NCI-H524 treated with DMSO at 0.1 percent for 48 hours (cell line): ENCODE data around the gene QRICH1.
A peak's percentile ranks its signal among the peaks of the same experiment; 100 is the strongest.
"Not testable (repeated sequence)": the region's sequence is repeated elsewhere in the genome, so short reads cannot be mapped to it uniquely, and the experiment has no call there.

Source experiments
- DNase-seq: peaks from one replicate; lab custom pipeline; 2025; lab: John Stamatoyannopoulos, UW

The QRICH1 gene

DNA sequence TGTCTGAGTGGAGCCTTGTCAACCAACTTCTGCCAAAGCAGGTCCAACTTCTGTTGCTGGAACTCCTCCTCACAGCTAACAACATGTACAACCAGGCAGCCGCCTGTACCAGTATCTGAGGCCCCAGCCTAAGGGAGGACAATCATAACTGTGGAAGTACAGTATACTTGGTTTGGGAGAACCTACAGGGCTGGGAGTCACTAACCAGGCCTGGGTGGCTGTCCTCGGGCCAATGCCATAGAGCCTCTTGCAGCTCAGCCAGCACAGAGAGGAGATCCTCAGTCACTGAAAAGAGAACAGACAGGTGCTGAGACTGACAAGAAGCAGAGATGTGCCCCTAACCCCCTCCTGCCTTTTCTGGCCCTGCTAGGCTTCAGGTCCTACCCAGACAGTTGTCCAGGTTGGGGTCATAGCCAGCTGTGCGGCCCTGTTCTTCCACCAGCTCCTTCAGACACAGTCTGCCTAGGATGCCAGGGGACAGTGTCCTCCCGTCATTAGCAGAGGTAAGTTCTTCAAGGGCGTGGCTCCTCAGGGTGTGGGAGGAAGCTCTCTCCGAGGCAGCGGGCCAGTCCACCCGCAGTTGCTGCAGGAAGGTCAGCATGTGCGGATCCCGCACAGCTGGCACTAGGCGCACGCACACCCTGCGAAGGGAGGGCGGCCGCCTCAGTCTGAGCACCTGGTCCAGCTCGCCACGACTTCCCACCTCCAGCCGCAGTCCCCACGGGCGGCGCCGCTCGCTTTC is 76.5 kb downstream of the QRICH1 start:
- DNase-seq = no peak

DNA sequence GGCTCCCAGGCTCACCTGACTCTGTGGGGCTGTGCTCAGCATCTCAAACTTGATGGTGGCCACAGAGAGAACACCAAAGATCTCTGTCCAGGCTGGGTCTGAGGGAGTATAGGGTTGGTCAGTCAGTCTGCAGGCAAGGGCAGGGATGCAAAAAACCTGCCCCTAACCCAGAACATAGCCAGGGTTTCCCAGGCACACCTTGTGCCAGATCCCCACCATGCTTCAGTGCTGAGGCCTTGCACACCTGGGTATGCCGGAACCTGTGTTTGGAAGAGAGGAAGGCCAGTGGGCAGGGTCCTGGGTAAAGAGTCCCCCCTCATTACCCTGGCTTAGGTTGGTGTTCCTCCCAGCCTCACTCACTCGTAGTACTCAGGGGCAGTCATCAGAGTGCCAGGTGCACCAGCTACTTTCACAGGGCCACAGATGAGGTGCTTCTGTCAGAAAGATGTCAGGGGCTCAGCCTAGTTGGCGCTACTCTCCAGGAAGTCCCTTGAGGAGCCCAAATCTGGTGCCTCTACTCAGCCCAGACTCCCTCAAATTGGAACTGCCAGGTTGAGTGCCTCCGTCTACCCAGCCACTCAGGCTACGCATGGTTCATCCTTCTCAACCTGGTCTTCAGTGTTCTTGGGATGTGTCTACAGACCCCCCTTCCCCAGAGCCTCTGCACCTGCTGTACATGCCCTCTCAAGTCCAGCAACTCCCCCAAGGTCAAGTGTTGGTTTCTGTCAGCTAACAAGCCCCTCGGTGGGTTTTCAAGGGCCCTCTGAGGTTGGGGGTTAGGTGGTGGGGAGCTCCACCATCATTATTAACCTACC is 77.2 kb downstream of the QRICH1 start:
- no peak for DNase-seq

DNA sequence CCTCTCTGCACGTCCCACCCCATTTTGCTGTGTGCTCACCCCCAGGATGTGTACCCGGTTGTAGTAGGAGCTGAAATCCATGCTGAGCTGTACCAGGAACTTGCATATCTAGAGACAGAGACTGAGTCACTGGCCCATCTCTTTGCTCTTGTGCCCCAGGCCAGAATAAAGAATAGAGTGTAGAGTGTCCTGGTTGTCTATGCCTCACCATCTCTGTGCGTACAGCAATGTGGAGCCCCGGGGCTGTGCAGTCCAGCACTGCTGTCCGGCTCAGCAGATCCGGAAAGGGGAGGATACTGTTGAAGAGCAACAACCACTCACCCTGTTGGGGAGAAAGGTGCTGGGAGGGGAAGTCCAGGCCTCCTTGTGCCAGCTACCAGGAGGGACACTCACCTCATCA is 78.1 kb downstream of the QRICH1 start:
- DNase-seq = no peak

DNA sequence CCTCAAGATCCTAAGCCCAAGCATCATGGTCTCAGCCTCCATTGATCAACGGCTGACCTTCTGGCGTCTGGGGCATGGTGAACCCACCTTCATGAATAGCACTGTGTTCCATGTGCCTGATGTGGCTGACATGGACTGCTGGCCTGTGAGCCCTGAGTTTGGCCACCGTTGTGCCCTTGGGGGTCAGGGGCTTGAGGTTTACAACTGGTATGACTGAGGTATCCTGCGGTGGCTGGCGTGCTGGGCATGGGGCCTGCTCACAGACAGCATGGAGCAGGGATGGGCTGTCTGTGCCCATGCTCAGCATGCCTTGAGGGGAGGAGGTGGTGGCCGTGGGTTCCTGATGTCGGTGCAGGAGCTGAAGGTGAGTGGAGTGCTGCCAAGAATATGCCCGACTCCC is 78.8 kb downstream of the QRICH1 start:
- no peak for DNase-seq

DNA sequence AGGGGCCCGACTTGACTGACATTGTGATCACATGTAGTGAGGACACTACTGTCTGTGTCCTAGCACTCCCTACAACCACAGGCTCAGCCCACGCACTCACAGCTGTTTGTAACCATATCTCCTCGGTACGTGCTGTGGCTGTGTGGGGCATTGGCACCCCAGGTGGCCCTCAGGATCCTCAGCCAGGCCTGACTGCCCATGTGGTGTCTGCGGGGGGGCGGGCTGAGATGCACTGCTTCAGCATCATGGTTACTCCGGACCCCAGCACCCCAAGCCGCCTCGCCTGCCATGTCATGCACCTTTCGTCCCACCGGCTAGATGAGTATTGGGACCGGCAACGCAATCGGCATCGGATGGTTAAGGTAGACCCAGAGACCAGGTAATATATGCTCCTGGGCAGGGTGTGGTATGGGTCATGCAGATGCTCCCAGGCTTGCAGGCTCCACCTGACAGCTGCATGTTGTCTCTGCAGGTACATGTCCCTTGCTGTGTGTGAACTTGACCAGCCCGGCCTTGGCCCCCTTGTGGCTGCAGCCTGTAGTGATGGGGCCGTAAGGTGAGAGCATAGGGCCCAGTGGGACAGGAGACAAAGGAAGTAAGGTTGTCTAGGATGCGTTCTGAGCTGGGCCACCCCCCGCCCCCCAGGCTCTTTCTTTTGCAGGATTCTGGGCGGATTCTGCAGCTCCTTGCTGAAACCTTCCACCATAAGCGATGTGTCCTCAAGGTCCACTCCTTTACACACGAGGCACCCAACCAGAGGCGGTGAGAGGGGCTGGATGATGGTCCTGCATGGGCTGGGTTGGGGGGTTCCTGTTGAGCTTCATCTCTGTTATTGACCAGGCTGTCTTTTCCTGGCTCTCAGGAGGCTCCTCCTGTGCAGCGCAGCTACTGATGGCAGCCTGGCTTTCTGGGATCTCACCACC is 79.9 kb downstream of the QRICH1 start:
- DNase-seq = no peak

DNA sequence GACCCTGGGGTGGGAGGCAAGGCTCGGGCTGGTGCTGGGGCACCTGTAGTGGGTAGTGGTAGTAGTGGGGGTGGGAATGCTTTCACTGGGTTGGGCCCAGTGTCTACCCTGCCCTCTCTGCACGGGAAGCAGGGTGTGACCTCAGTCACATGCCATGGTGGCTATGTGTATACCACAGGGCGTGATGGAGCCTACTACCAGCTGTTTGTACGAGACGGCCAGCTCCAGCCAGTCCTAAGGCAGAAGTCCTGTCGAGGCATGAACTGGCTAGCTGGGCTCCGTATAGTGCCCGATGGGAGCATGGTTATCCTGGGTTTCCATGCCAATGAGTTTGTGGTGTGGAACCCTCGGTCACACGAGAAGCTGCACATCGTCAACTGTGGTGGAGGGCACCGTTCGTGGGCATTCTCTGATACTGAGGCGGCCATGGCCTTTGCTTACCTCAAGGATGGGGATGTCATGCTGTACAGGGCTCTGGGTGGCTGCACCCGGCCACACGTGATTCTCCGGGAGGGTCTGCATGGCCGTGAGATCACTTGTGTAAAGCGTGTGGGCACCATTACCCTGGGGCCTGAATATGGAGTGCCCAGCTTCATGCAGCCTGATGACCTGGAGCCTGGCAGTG is 80.6 kb downstream of the QRICH1 start:
- DNase-seq = no peak

DNA sequence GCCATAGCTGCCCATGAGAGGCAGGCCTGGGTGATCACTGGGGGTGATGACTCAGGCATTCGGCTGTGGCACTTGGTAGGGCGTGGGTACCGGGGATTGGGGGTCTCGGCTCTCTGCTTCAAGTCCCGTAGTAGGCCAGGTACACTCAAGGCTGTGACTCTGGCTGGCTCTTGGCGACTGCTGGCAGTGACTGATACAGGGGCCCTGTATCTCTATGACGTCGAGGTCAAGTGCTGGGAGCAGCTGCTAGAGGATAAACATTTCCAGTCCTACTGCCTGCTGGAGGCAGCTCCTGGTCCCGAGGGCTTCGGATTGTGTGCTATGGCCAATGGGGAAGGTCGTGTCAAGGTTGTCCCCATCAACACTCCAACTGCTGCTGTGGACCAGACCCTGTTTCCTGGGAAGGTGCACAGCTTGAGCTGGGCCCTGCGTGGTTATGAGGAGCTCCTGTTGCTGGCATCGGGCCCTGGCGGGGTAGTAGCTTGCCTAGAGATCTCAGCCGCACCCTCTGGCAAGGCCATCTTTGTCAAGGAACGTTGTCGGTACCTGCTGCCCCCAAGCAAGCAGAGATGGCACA is 81.3 kb downstream of the QRICH1 start:
- DNase-seq = no peak

DNA sequence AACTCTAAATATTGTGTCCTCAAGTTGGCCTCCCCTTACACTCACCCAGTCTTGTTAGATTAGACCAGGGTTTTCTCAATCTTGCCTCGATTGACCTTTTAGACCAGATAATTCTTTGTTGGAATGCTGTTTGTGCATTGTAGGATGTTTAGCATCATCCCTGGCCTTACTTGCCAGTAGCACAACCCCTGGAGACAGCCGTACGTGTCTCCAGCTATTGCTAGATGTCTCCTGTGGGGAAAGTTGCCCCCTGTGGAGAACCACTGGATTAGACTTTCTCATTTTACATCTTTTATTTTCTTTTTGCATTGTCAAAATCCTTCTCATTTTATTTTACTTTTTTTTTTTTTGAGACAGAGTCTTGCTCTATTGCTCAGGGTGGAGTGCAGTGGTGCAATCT is 84.5 kb downstream of the QRICH1 start:
- no peak for DNase-seq

DNA sequence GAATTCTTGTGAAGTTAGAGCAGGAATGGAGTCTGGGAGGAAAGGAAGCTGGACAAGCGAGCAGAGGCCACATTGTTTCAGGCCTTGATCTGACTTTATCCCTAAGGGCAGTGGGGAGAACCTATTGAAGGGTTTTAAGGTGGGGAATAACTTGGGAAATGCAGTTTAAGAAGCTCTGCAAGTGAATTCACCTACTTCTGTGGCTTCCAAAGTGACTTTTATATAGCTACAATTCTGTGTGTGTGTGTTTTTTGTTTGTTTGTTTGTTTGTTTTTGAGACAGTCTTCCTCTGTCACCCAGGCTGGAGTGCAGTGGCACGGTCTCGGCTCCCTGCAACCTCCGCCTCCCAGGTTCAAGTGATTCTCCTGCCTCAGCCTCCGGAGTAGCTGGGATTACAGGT is 85.2 kb downstream of the QRICH1 start:
- not testable (repeated sequence) for DNase-seq

DNA sequence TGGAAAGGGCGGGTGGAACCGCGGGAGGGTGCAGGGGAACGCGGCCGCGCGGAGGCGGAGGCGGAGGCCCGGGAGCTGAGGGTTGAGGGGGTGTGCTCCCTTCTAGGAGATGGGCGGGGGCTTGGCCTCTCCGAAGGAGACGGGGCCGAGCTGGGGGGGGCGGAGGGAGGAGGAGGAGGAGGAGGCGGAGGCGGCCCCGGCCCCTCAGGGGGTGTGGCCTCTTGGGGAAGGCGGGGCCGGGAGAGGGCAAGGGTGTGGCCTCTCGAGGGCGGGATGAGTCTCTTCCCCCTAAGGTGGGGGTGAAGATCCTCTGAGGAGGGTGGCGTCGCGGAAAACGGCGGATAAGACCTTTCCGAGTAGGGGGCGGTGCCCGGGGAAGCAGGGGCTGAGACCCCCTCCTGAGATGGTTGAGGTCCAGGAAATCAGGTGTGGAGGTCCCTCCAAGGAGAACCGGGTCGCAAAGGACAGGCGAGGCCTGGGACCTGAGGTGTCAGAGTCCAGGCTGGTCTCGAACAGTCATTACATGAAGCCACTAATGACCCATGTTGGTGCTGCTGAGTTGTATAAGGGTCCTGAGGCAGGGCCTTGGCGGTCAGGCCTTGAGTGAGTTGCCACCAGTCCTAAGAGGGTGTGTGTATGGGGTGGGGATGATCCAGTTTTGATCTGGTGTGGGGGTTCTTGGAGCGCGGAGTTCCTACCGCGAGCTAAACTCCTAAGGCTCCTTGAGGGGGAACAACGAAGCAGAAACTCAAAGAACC is 85.9 kb downstream of the QRICH1 start:
- no peak for DNase-seq

DNA sequence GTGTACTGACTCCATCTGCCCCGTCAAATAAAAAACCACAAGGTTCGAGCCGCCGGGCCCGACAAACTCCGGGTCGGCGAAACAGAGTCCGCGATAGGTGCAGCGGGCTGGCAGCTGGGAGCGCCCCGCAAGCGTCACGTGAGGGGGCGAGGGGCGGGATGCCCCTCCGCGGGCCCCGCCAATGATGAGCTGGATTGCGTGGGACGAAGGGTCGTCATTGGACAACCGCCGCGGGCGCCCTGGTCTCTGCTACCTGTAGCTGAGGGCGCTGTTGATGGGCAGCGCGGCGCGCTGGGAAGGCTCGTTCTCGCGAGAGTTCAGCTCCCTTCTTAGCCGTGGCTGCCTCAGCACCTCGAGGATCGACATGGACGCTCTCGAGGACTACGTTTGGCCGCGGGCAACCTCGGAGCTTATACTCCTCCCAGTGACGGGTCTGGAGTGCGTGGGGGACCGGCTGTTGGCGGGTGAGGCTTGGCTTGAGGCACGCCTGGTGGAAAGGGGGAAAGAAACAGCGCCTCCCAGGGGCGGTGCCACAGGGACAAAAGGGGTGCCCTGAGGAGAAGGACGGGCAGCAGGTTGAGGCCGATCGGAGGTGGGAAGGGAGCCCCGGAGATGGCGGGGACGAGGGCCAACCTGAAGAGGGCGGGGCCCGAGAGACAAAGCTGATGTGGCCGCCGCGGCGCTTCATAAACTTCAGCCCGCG is 86.7 kb downstream of the QRICH1 start, which contains the start of gene WDR6:
WDR6 (plus strand) TSS at position 324 of the 703 bp plus-strand sequence; CDS start at position 365, 41 bp downstream.
- DNase-seq = peak; percentile 90

DNA sequence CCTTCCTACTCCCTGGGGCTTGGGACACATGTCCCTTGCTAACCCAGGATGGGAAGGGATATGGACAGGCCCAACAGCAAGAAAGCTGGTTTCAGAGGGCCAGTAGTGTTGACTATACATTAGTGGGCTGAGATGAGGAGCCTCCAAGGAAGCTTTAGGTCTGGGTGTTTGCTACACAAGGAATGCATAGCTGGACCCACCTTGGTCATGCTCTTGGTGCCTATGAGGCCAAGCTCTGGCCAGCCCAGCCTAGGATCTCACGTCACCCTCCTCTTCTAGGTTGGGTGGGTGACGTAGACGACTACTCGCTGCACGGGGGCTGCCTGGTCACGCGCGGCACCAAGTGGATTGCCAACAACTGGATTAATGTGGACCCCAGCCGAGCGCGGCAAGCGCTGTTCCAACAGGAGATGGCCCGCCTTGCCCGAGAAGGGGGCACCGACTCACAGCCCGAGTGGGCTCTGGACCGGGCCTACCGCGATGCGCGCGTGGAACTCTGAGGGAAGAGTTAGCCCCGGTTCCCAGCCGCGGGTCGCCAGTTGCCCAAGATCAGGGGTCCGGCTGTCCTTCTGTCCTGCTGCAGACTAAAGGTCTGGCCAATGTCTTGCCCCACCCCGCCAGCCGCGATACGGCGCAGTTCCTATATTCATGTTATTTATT is 87.3 kb downstream of the QRICH1 start:
- DNase-seq = no peak

DNA sequence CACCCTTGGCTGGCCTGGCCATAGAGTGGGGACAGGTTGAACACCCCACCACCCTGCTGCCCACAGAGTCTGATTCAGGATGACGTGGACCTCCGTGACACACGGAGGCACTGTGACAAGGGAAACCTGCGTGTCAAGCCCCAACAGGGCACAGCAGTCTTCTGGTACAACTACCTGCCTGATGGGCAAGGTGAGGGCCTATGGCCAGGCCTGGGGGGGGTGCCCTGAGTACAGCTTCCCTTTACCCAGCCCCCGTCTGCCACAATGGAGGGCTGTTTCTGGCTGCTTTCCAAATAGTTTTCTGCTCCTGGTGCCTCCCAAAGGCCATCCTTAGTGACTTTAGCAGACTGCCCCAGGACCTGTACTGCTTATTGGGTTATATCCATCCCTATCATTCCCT is 87.9 kb downstream of the QRICH1 start:
- no peak for DNase-seq

DNA sequence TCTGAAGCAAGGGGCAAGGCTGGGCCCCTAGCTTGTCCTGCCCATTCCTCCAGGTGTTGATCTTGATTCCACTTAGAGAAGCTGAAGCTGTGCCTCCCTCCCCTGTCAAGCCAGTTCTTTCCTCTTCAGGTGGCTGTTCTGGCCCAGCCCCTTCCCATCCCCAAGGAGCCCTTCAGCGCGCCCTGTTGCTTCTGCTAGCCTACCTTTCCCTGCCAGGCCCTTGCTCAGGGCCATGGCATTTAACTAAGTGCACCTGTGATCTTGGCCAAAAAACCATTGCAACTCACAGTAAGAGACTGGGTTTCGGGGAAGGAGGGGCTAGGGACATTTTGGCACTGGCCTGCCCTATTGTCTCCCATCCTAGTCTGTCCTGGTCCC is 88.6 kb downstream of the QRICH1 start:
- no peak for DNase-seq

DNA sequence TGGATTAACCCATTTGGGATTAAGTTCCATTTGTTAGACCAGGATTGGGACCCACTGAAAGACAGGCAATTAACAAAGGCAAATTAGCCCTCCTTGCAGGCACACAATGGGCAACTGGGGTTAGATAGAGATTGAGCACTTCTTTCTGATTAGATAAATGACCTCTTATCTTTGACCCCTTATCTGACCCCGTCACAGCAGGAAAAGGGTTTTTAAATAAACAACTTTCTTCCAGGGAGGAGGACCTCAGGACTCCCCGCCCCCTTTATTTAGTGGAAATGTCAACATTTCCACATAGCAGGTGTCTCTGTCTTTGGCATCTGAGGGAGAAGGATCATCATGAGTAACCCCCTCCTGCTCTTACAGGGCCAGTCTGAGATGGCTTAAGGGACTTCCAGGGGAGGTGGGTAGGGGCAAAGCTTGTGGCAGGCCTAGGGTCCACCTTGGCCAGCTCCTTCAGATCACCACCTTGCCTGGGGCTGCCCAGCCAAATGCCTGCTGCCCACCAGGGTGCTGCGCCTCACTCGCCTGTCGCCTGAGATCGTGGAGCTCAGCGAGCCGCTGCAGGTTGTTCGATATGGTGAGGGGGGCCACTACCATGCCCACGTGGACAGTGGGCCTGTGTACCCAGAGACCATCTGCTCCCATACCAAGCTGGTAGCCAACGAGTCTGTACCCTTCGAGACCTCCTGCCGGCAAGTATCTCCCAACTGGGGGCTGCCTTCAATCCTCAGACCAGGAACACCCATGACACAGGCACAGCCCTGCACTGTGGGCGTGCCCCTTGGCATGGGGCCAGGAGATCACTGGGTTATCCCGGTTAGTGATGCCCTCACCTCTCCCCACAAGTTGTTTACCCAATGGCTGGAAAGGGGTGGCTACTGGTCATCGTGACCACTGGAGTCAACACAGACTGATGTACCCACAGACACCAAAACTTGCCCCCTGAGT is 89.2 kb downstream of the QRICH1 start:
- DNase-seq = no peak

DNA sequence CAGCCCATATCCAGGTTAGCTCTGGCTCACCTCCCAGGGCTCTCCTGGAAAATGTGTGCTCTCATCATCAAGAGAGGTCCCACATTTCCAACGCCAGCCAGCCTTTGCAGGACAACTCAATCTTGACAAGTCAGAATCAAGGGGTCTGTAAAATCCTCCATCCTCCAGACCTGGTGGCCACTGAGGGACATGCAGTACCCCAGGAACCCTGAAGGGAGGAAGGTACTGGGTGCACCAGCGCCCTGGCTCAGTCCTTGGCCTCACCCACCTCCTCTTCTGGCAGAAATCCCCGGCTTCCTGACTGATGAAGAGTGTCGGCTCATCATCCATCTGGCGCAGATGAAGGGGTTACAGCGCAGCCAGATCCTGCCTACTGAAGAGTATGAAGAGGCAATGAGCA is 92.7 kb downstream of the QRICH1 start:
- no peak for DNase-seq

DNA sequence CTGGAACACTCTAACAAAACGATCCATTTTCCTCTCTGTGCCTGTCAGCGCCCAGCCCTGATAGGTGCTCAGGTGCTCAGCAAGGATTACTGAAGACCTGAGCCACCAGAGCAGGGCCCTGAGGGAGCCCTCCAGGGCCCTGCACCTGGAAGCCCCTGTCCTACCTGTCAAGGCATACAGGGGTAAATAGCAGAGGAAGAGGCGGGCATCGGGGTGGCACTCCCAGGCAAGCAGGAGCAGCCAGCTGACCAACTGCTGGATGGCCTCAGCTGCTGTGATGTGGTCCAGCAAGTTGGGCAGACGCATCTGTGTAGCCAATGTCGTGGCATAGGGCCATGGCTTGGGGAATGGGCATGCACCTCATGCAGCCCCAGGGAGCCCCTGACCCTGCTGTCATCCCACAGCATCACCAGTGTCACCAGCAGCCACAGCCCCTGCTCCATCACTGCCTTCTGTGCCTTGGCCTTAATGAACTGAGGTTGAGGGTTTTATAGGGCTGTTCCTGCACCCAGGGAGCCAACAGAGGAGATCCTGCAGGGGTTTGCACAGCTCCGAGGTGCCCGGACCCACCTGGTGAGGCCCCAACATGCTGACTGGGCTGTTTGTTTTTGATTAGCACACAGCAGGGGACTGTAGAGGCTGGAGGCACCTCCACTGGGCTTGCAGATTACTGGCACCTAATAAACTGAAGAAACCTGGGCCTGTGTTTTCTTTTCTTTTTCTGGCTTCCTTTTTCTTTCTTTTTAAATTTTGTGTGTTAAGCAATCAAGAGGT is 94.6 kb downstream of the QRICH1 start:
- no peak for DNase-seq
